ENCODE results near the gene LAMA3.

Gene LAMA3

GRCh38 chr18:23816021-23816420 is 126.8 kb downstream of the LAMA3 start:
- Histone ChIP-seq H3K27me3 (ENCODE audit: control insufficient read depth in 3 of 3, insufficient read depth in 3 of 3, low read depth in 1 of 3, low read length in 3 of 3) (peaks cover 0 to 13% (median 0%) of the 10 kb centered on the region in 3 experiments), H3K4me3 (ENCODE audit: low read length in 2 of 2) (no peak overlapping the region), H3K79me1 (ENCODE audit: low read depth, low read length) (no peaks in the 10 kb centered on the region), H2BK120ac (ENCODE audit: low read depth, low read length) (no peak overlapping the region), H3K4me2 (ENCODE audit: insufficient read depth, low read length, poor library complexity, severe bottlenecking) (no peak overlapping the region), H3K4me1 (ENCODE audit: control insufficient read depth in 2 of 2, insufficient read depth in 1 of 2, low read depth in 1 of 2, low read length in 2 of 2) (no peaks in the 10 kb centered on the region), H3K9ac (ENCODE audit: low read depth, low read length, poor library complexity) (no peak overlapping the region), H4K8ac (ENCODE audit: low read depth, low read length) (no peak overlapping the region), H2BK12ac (ENCODE audit: low read length) (no peak overlapping the region), H2BK15ac (ENCODE audit: low read length) (no peak overlapping the region), H3K23ac (ENCODE audit: low read depth, low read length, poor library complexity) (no peak overlapping the region), H3K27ac (replicated peaks; ENCODE audit: low read length) (no peak overlapping the region), H3K14ac (ENCODE audit: low read length) (no peak overlapping the region), H2BK5ac (ENCODE audit: low read length) (no peak overlapping the region), H4K91ac (ENCODE audit: low read depth, low read length, poor library complexity) (no peak overlapping the region), H2AFZ (ENCODE audit: low read length) (no peak overlapping the region), H2AK5ac (ENCODE audit: low read depth, low read length) (no peak overlapping the region), H3K36me3 (replicated peaks in 1 of 2; ENCODE audit: control insufficient read depth in 2 of 2, insufficient read depth in 2 of 2, low read length in 2 of 2) (no peaks in the 10 kb centered on the region), H3K4ac (ENCODE audit: low read length) (no peak overlapping the region), H3K9me3 (replicated peaks in 1 of 2; ENCODE audit: control insufficient read depth in 2 of 2, insufficient read depth in 1 of 2, low read depth in 1 of 2, low read length in 2 of 2) (no peaks in the 10 kb centered on the region), H3K18ac (ENCODE audit: low read length) (no peak overlapping the region)
- WGBS, 2 donors (ENCODE audit: extremely low coverage in 2 of 2, insufficient read length in 2 of 2, insufficient replicate concordance in 1 of 2) = no CpG with 5 or more reads among the region's 6 CpGs
- no peak for DNase-seq (ENCODE audit: low spot score)

DNA sequence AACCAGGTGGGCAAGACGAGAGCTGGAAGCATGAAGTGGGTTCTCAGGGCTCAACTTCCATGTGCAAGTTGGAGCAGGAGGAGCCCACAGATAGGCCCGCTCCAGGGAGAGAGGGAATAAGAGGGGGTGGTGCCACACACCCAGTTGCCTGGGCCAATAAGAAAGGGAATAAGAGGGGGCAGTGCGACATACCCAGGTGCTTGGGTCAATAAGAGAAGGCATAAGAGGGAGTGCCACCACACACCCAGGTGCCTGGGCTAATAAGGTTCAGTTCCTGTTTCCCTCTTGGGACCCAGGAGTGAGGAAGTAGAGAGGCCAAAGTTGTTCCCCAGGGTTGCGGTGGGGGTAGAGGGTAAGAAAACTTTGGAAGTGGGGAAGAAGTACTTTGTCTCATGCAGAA is 127.5 kb downstream of the LAMA3 start:
- Histone ChIP-seq H2BK120ac (ENCODE audit: low read depth, low read length) (no peak overlapping the region), H3K27ac (replicated peaks; ENCODE audit: low read length) (no peak overlapping the region), H4K91ac (ENCODE audit: low read depth, low read length, poor library complexity) (no peak overlapping the region), H3K4me3 (ENCODE audit: low read length in 2 of 2) (no peak overlapping the region), H2BK5ac (ENCODE audit: low read length) (no peak overlapping the region), H3K9me3 (replicated peaks in 1 of 2; ENCODE audit: control insufficient read depth in 2 of 2, insufficient read depth in 1 of 2, low read depth in 1 of 2, low read length in 2 of 2) (no peaks in the 10 kb centered on the region), H3K4me1 (ENCODE audit: control insufficient read depth in 2 of 2, insufficient read depth in 1 of 2, low read depth in 1 of 2, low read length in 2 of 2) (no peaks in the 10 kb centered on the region), H3K23ac (ENCODE audit: low read depth, low read length, poor library complexity) (no peak overlapping the region), H3K9ac (ENCODE audit: low read depth, low read length, poor library complexity) (no peak overlapping the region), H2AFZ (ENCODE audit: low read length) (no peak overlapping the region), H3K14ac (ENCODE audit: low read length) (no peak overlapping the region), H3K27me3 (ENCODE audit: control insufficient read depth in 3 of 3, insufficient read depth in 3 of 3, low read depth in 1 of 3, low read length in 3 of 3) (peaks cover 0 to 9% (median 0%) of the 10 kb centered on the region in 3 experiments), H2AK5ac (ENCODE audit: low read depth, low read length) (no peak overlapping the region), H2BK12ac (ENCODE audit: low read length) (no peak overlapping the region), H3K79me1 (ENCODE audit: low read depth, low read length) (no peaks in the 10 kb centered on the region), H3K4me2 (ENCODE audit: insufficient read depth, low read length, poor library complexity, severe bottlenecking) (no peak overlapping the region), H2BK15ac (ENCODE audit: low read length) (no peak overlapping the region), H3K4ac (ENCODE audit: low read length) (no peak overlapping the region), H3K36me3 (replicated peaks in 1 of 2; ENCODE audit: control insufficient read depth in 2 of 2, insufficient read depth in 2 of 2, low read length in 2 of 2) (no peaks in the 10 kb centered on the region), H3K18ac (ENCODE audit: low read length) (no peak overlapping the region), H4K8ac (ENCODE audit: low read depth, low read length) (no peak overlapping the region)
- DNase-seq (ENCODE audit: low spot score) = no peak
- WGBS, 2 donors (ENCODE audit: extremely low coverage in 2 of 2, insufficient read length in 2 of 2, insufficient replicate concordance in 1 of 2) = no CpG with 5 or more reads among the region's 4 CpGs

GRCh38 chr18:23819001-23819400 is 129.7 kb downstream of the LAMA3 start:
- H3K9ac ChIP-seq (ENCODE audit: low read depth, low read length, poor library complexity) = no peak overlapping the region
- H2BK12ac ChIP-seq (ENCODE audit: low read length) = no peak overlapping the region
- WGBS, 2 donors (ENCODE audit: extremely low coverage in 2 of 2, insufficient read length in 2 of 2, insufficient replicate concordance in 1 of 2) = no CpG with 5 or more reads among the region's 1 CpG

GRCh38 chr18:23822590-23823385 is 133.5 kb downstream of the LAMA3 start:
- H2BK120ac ChIP-seq (ENCODE audit: low read depth, low read length) = no peak overlapping the region
- no peaks in the 10 kb centered on the region for H3K79me1 ChIP-seq (ENCODE audit: low read depth, low read length)
- H3K9me3 ChIP-seq (replicated peaks in 1 of 2; ENCODE audit: control insufficient read depth in 2 of 2, insufficient read depth in 1 of 2, low read depth in 1 of 2, low read length in 2 of 2) = no peaks in the 10 kb centered on the region
- H3K36me3 ChIP-seq (replicated peaks in 1 of 2; ENCODE audit: control insufficient read depth in 2 of 2, insufficient read depth in 2 of 2, low read length in 2 of 2) = no peaks in the 10 kb centered on the region
- H2AK5ac ChIP-seq (ENCODE audit: low read depth, low read length) = no peak overlapping the region
- no peak overlapping the region for H4K8ac ChIP-seq (ENCODE audit: low read depth, low read length)
- no peak overlapping the region for H2BK12ac ChIP-seq (ENCODE audit: low read length)
- no peak for DNase-seq (ENCODE audit: low spot score)
- H3K27ac ChIP-seq (replicated peaks; ENCODE audit: low read length) = no peak overlapping the region
- H3K14ac ChIP-seq (ENCODE audit: low read length) = no peak overlapping the region
- no peak overlapping the region for H2BK5ac ChIP-seq (ENCODE audit: low read length)
- H3K23ac ChIP-seq (ENCODE audit: low read depth, low read length, poor library complexity) = no peak overlapping the region
- H3K18ac ChIP-seq (ENCODE audit: low read length) = no peak overlapping the region
- H2BK15ac ChIP-seq (ENCODE audit: low read length) = no peak overlapping the region
- H4K91ac ChIP-seq (ENCODE audit: low read depth, low read length, poor library complexity) = no peak overlapping the region
- no CpG with 5 or more reads among the region's 10 CpGs for WGBS, 2 donors (ENCODE audit: extremely low coverage in 2 of 2, insufficient read length in 2 of 2, insufficient replicate concordance in 1 of 2)
- peaks cover 0 to 2% (median 0%) of the 10 kb centered on the region in 3 experiments for H3K27me3 ChIP-seq (ENCODE audit: control insufficient read depth in 3 of 3, insufficient read depth in 3 of 3, low read depth in 1 of 3, low read length in 3 of 3)
- no peak overlapping the region for H3K4me3 ChIP-seq (ENCODE audit: low read length in 2 of 2)
- no peak overlapping the region for H3K4ac ChIP-seq (ENCODE audit: low read length)
- H3K4me2 ChIP-seq (ENCODE audit: insufficient read depth, low read length, poor library complexity, severe bottlenecking) = no peak overlapping the region
- no peak overlapping the region for H2AFZ ChIP-seq (ENCODE audit: low read length)
- H3K9ac ChIP-seq (ENCODE audit: low read depth, low read length, poor library complexity) = no peak overlapping the region
- H3K4me1 ChIP-seq (ENCODE audit: control insufficient read depth in 2 of 2, insufficient read depth in 1 of 2, low read depth in 1 of 2, low read length in 2 of 2) = peaks cover 0 to 3% of the 10 kb centered on the region in 2 donors

More at GRCh38 chr18:23819001-23819400, 129.7 kb downstream of the LAMA3 start:
- no peaks in the 10 kb centered on the region for H3K4me1 ChIP-seq (ENCODE audit: control insufficient read depth in 2 of 2, insufficient read depth in 1 of 2, low read depth in 1 of 2, low read length in 2 of 2)
- no peaks in the 10 kb centered on the region for H3K36me3 ChIP-seq (replicated peaks in 1 of 2; ENCODE audit: control insufficient read depth in 2 of 2, insufficient read depth in 2 of 2, low read length in 2 of 2)
- DNase-seq (ENCODE audit: low spot score) = no peak
- no peaks in the 10 kb centered on the region for H3K79me1 ChIP-seq (ENCODE audit: low read depth, low read length)
- no peak overlapping the region for H3K4ac ChIP-seq (ENCODE audit: low read length)
- no peak overlapping the region for H3K23ac ChIP-seq (ENCODE audit: low read depth, low read length, poor library complexity)
- H3K4me2 ChIP-seq (ENCODE audit: insufficient read depth, low read length, poor library complexity, severe bottlenecking) = no peak overlapping the region
- H2BK5ac ChIP-seq (ENCODE audit: low read length) = no peak overlapping the region
- no peak overlapping the region for H3K27ac ChIP-seq (replicated peaks; ENCODE audit: low read length)
- no peak overlapping the region for H3K14ac ChIP-seq (ENCODE audit: low read length)
- H3K27me3 ChIP-seq (ENCODE audit: control insufficient read depth in 3 of 3, insufficient read depth in 3 of 3, low read depth in 1 of 3, low read length in 3 of 3) = peaks cover 0 to 9% (median 0%) of the 10 kb centered on the region in 3 experiments
- no peak overlapping the region for H3K4me3 ChIP-seq (ENCODE audit: low read length in 2 of 2)
- no peak overlapping the region for H2BK120ac ChIP-seq (ENCODE audit: low read depth, low read length)
- H3K18ac ChIP-seq (ENCODE audit: low read length) = no peak overlapping the region
- no peak overlapping the region for H2AFZ ChIP-seq (ENCODE audit: low read length)
- H4K91ac ChIP-seq (ENCODE audit: low read depth, low read length, poor library complexity) = no peak overlapping the region
- H2AK5ac ChIP-seq (ENCODE audit: low read depth, low read length) = no peak overlapping the region
- H2BK15ac ChIP-seq (ENCODE audit: low read length) = no peak overlapping the region
- H3K9me3 ChIP-seq (replicated peaks in 1 of 2; ENCODE audit: control insufficient read depth in 2 of 2, insufficient read depth in 1 of 2, low read depth in 1 of 2, low read length in 2 of 2) = no peaks in the 10 kb centered on the region
- no peak overlapping the region for H4K8ac ChIP-seq (ENCODE audit: low read depth, low read length)

Measured in neuronal stem cell (in vitro differentiated cells).